ENCODE data around the gene ARL14. TPM values are rescaled to one million over a fixed set of nuclear protein-coding genes. Genes with fewer than 3 reads are reported as not detected.

ARL14 gene
- total and polyA plus RNA-seq, 8 donors, result not detected

- intact Hi-C loops (cut with DNase I), result no loop called here
- no peak for DNase-seq
- Histone ChIP-seq H3K27ac (no peak overlapping the region), H3K36me3 (no peaks in the 10 kb centered on the region), H3K9me3 (no peaks in the 10 kb centered on the region), H3K4me3 (no peak overlapping the region), H3K4me1 (no peaks in the 10 kb centered on the region), H3K27me3 (no peaks in the 10 kb centered on the region)
- ATAC-seq, result no peak
- TF ChIP-seq CTCF (IDR thresholded peaks at IDR 0.05), result no peak
Measured at GRCh38 chr3:160637086-160637485, 39.9 kb upstream of the ARL14 start.

- H3K27ac ChIP-seq, result no peak overlapping the region
- no peak overlapping the region for H3K4me3 ChIP-seq
- H3K27me3 ChIP-seq, result no peaks in the 10 kb centered on the region
- no peaks in the 10 kb centered on the region for H3K36me3 ChIP-seq
- no peak for TF ChIP-seq CTCF (IDR thresholded peaks at IDR 0.05)
- no peaks in the 10 kb centered on the region for H3K9me3 ChIP-seq
- no peak for ATAC-seq
- DNase-seq, result no peak
- intact Hi-C loops (cut with DNase I), result no loop called here
- H3K4me1 ChIP-seq, result no peaks in the 10 kb centered on the region
Measured at GRCh38 chr3:160638184-160638583, 38.8 kb upstream of the ARL14 start.

- intact Hi-C loops (cut with DNase I), result no loop called here
- H3K36me3 ChIP-seq, result no peaks in the 10 kb centered on the region
- no peak for TF ChIP-seq CTCF (IDR thresholded peaks at IDR 0.05)
- DNase-seq (no peak), ATAC-seq (no peak)
- no peaks in the 10 kb centered on the region for H3K4me1 ChIP-seq
- H3K27me3 ChIP-seq, result no peaks in the 10 kb centered on the region
- H3K4me3 ChIP-seq, result no peak overlapping the region
- H3K9me3 ChIP-seq, result no peaks in the 10 kb centered on the region
- no peak overlapping the region for H3K27ac ChIP-seq
Measured at GRCh38 chr3:160641665-160642309, 35.2 kb upstream of the ARL14 start.

- H3K27ac ChIP-seq, result no peak overlapping the region
- H3K4me1 ChIP-seq, result no peaks in the 10 kb centered on the region
- ATAC-seq (no peak), DNase-seq (no peak)
- H3K9me3 ChIP-seq, result no peaks in the 10 kb centered on the region
- intact Hi-C loops (cut with DNase I), result no loop called here
- H3K4me3 ChIP-seq, result no peak overlapping the region
- no peaks in the 10 kb centered on the region for H3K27me3 ChIP-seq
- H3K36me3 ChIP-seq, result no peaks in the 10 kb centered on the region
- no peak for TF ChIP-seq CTCF (IDR thresholded peaks at IDR 0.05)
Measured at GRCh38 chr3:160643994-160644393, 33.0 kb upstream of the ARL14 start.

- no peak for TF ChIP-seq CTCF (IDR thresholded peaks at IDR 0.05)
- no peaks in the 10 kb centered on the region for H3K4me1 ChIP-seq
- H3K4me3 ChIP-seq, result no peak overlapping the region
- no peak for ATAC-seq
- intact Hi-C loops (cut with DNase I), result no loop called here
- H3K36me3 ChIP-seq, result no peaks in the 10 kb centered on the region
- no peak for DNase-seq
- H3K27ac ChIP-seq, result no peak overlapping the region
- H3K9me3 ChIP-seq, result no peaks in the 10 kb centered on the region
- H3K27me3 ChIP-seq, result no peaks in the 10 kb centered on the region
Measured at GRCh38 chr3:160644491-160644890, 32.5 kb upstream of the ARL14 start.

Data from left lung (tissue), 10 donors.